Measurements from ENCODE around the gene LAD1.

LAD1 gene

GRCh38 chr1:201399018-201399351 is at the start of gene LAD1:
Gene LAD1 (minus strand): TSS chr1:201399324. CDS start chr1:201399306, 18 bp downstream.
- no peak for FAIRE-seq
- DNase-seq (ENCODE audit: insufficient read length, low spot score) = no peak

GRCh38 chr1:201447903-201448871 is 49.1 kb upstream of the LAD1 start:
- DNase-seq (ENCODE audit: insufficient read length, low spot score) = peak; percentile 86
- peak; percentile 80 for FAIRE-seq

GRCh38 chr1:201445310-201445709 is 46.2 kb upstream of the LAD1 start:
- DNase-seq (ENCODE audit: insufficient read length, low spot score) = no peak
- FAIRE-seq = no peak

GRCh38 chr1:201444792-201445191 is 45.7 kb upstream of the LAD1 start:
- no peak for DNase-seq (ENCODE audit: insufficient read length, low spot score)
- no peak for FAIRE-seq

- no peak for FAIRE-seq
- DNase-seq (ENCODE audit: insufficient read length, low spot score) = no peak
Measured at GRCh38 chr1:201443747-201444146, 44.6 kb upstream of the LAD1 start.

- FAIRE-seq (no peak), DNase-seq (ENCODE audit: insufficient read length, low spot score) (no peak)
Measured at GRCh38 chr1:201436969-201437368, 37.8 kb upstream of the LAD1 start.

- peak; percentile 63 for DNase-seq (ENCODE audit: insufficient read length, low spot score)
- FAIRE-seq = no peak
Measured at GRCh38 chr1:201436393-201436792, 37.3 kb upstream of the LAD1 start.

GRCh38 chr1:201434266-201434665 is 35.1 kb upstream of the LAD1 start:
- DNase-seq (ENCODE audit: insufficient read length, low spot score) (no peak), FAIRE-seq (no peak)

- FAIRE-seq = no peak
Measured at GRCh38 chr1:201433609-201434008, 34.5 kb upstream of the LAD1 start.

GRCh38 chr1:201430776-201431175 is 31.7 kb upstream of the LAD1 start:
- FAIRE-seq = no peak
- DNase-seq (ENCODE audit: insufficient read length, low spot score) = no peak

More at GRCh38 chr1:201433609-201434008, 34.5 kb upstream of the LAD1 start:
- no peak for DNase-seq (ENCODE audit: insufficient read length, low spot score)

GRCh38 chr1:201429736-201430501 is 30.8 kb upstream of the LAD1 start:
- FAIRE-seq (no peak), DNase-seq (ENCODE audit: insufficient read length, low spot score) (no peak)

GRCh38 chr1:201427963-201428362 is 28.8 kb upstream of the LAD1 start:
- FAIRE-seq (no peak), DNase-seq (ENCODE audit: insufficient read length, low spot score) (no peak)

- FAIRE-seq (no peak), DNase-seq (ENCODE audit: insufficient read length, low spot score) (no peak)
Measured at GRCh38 chr1:201426479-201427310, 27.6 kb upstream of the LAD1 start.

GRCh38 chr1:201424146-201424545 is 25.0 kb upstream of the LAD1 start:
- FAIRE-seq (no peak), DNase-seq (ENCODE audit: insufficient read length, low spot score) (no peak)

- DNase-seq (ENCODE audit: insufficient read length, low spot score) (no peak), FAIRE-seq (no peak)
Measured at GRCh38 chr1:201423655-201424054, 24.5 kb upstream of the LAD1 start.

GRCh38 chr1:201422436-201423030 is 23.4 kb upstream of the LAD1 start:
- FAIRE-seq (no peak), DNase-seq (ENCODE audit: insufficient read length, low spot score) (no peak)

GRCh38 chr1:201422026-201422425 is 22.9 kb upstream of the LAD1 start:
- DNase-seq (ENCODE audit: insufficient read length, low spot score) (no peak), FAIRE-seq (no peak)

GRCh38 chr1:201421041-201421440 is 21.9 kb upstream of the LAD1 start:
- no peak for FAIRE-seq
- no peak for DNase-seq (ENCODE audit: insufficient read length, low spot score)

- DNase-seq (ENCODE audit: insufficient read length, low spot score) (no peak), FAIRE-seq (no peak)
Measured at GRCh38 chr1:201420608-201421002, 21.5 kb upstream of the LAD1 start.
